ENCODE measurements around the gene RNF31. TPM values are rescaled to one million over a fixed set of nuclear protein-coding genes. Genes with fewer than 3 reads are reported as not detected.

Gene RNF31
- polyA plus RNA-seq, 1 experiment, result 12.4 TPM

DNA sequence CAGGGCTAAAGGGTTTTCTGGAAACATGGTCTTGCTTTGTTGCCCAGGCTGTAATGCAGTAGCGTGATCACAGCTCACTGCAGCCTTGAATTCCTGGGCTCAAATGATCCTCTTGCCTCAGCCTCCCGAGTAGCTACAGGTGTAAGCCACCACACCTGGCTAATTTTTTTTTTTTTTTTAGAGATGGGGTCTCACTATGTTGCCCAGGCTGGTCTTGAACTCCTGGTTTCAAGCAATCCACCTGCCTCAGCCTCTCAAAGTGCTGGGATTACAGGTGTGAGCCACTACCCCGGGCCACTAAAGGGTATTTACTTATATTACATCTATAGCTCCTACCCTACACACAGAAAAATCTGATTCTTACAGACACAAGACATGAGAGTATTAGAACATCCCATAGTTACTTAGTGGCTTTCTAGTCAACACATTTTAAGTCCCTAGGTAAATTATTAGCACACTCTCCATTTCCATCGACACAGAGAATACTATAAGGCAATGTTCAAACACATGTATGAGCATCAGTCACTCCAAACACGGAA, 38.9 kb upstream of the RNF31 start:
- TF ChIP-seq, protein P1, sequence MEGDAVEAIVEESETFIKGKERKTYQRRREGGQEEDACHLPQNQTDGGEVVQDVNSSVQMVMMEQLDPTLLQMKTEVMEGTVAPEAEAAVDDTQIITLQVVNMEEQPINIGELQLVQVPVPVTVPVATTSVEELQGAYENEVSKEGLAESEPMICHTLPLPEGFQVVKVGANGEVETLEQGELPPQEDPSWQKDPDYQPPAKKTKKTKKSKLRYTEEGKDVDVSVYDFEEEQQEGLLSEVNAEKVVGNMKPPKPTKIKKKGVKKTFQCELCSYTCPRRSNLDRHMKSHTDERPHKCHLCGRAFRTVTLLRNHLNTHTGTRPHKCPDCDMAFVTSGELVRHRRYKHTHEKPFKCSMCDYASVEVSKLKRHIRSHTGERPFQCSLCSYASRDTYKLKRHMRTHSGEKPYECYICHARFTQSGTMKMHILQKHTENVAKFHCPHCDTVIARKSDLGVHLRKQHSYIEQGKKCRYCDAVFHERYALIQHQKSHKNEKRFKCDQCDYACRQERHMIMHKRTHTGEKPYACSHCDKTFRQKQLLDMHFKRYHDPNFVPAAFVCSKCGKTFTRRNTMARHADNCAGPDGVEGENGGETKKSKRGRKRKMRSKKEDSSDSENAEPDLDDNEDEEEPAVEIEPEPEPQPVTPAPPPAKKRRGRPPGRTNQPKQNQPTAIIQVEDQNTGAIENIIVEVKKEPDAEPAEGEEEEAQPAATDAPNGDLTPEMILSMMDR (IDR thresholded peaks at IDR 0.05; ENCODE audit: insufficient read depth, low read depth, low read length), result no peak
- ChIA-PET POLR2A (interaction anchor here (1.0 kb wide), 1 partner anchor 15 kb away, joined by 4 read pairs; the partner anchor contains the start of gene PCK2), CTCF (interaction anchor here (0.6 to 8.8 kb wide), 24 partner anchors 9 to 479 kb away, joined by 3 to 136 read pairs (median 4); partner anchors contain the start of genes CARMIL3, IRF9, PCK2 and PSME1)

DNA sequence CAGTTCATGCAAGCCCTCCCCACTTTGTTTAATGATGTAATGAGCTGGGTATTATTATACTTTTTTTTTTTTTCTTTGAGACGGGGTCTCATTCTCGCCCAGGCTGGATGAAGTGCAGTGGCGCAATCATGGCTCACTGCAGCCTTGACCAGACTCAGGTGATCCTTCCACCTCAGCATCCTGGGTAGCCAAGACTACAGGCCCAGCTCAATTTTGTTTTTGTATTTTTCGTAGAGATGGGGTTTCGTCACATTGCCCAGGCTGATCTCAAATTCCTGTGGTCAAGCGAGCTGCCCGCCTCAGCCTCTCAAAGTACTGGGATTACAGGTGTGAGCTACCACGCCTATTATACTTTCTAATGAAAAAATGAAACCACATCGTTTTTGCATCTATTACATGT, 37.2 kb upstream of the RNF31 start:
- Histone ChIP-seq H3K36me3 (ENCODE audit: control insufficient read depth, insufficient read depth, low read length) (no peaks in the 10 kb centered on the region), H3K4me3 (ENCODE audit: low read depth, low read length) (no peak overlapping the region), H3K27me3 (ENCODE audit: control insufficient read depth, insufficient read depth, low read length) (no peaks in the 10 kb centered on the region)
- ChIA-PET POLR2A (no interaction called here), CTCF (interaction anchor here (0.7 to 8.8 kb wide), 12 partner anchors 15 to 923 kb away, joined by 3 to 136 read pairs (median 4); partner anchors contain the start of genes CARMIL3, PCK2 and PSME1)
- no peak for DNase-seq (ENCODE audit: low read depth)
- TF ChIP-seq, protein P1 (IDR thresholded peaks at IDR 0.05; ENCODE audit: insufficient read depth, low read depth, low read length), result no peak

More for the DNA sequence above, 38.9 kb upstream of the RNF31 start:
- Histone ChIP-seq H3K36me3 (ENCODE audit: control insufficient read depth, insufficient read depth, low read length) (peaks cover 5% of the 10 kb centered on the region), H3K4me3 (ENCODE audit: low read depth, low read length) (no peak overlapping the region), H3K27me3 (ENCODE audit: control insufficient read depth, insufficient read depth, low read length) (no peaks in the 10 kb centered on the region)
- no peak for DNase-seq (ENCODE audit: low read depth)

DNA sequence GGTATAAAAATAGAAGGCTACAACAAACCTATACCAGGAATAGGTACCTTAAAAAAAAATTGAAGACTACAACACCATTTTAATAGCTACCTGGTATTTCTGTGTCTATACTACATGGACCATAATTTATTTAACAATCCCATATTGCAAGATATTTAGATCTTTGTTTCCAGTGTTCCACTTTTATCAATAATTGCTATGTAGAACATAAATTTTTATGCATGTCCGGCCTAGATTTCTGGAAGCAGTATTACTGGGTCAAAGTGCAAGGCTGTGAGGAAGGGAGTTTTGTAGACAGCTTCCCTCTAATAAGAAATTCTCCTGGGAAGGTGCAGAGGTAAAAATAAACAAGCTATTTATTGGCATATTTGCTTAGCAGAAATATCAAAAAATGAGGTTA, 36.8 kb upstream of the RNF31 start:
- TF ChIP-seq, protein P1 (IDR thresholded peaks at IDR 0.05; ENCODE audit: insufficient read depth, low read depth, low read length), result no peak
- ChIA-PET POLR2A (no interaction called here), CTCF (interaction anchor here (0.6 to 8.8 kb wide), 12 partner anchors 15 to 924 kb away, joined by 3 to 136 read pairs (median 4); partner anchors contain the start of genes CARMIL3, PCK2 and PSME1)
- Histone ChIP-seq H3K4me3 (ENCODE audit: low read depth, low read length) (no peak overlapping the region), H3K27me3 (ENCODE audit: control insufficient read depth, insufficient read depth, low read length) (no peaks in the 10 kb centered on the region), H3K36me3 (ENCODE audit: control insufficient read depth, insufficient read depth, low read length) (no peaks in the 10 kb centered on the region)
- no peak for DNase-seq (ENCODE audit: low read depth)

- ChIA-PET CTCF (interaction anchor here (2.3 to 2.6 kb wide), 3 partner anchors 47 to 184 kb away, joined by 7 to 15 read pairs (median 11); partner anchors contain the start of gene IRF9), POLR2A (interaction anchor here (0.5 to 1.1 kb wide), 2 partner anchors 18 to 1131 kb away, joined by 3 to 4 read pairs; partner anchors contain the start of gene AJUBA)
- Histone ChIP-seq H3K4me3 (ENCODE audit: low read depth, low read length) (peak overlapping the region; percentile 59), H3K27me3 (ENCODE audit: control insufficient read depth, insufficient read depth, low read length) (no peaks in the 10 kb centered on the region), H3K36me3 (ENCODE audit: control insufficient read depth, insufficient read depth, low read length) (peaks cover 2% of the 10 kb centered on the region; the same call in 1 of the 2 replicates)
- DNase-seq (ENCODE audit: low read depth), result no peak
- TF ChIP-seq, protein P1 (IDR thresholded peaks at IDR 0.05; ENCODE audit: insufficient read depth, low read depth, low read length), result no peak
These were observed 33.9 kb upstream of the RNF31 start for GRCh38 chr14:24113379-24113800.

GRCh38 chr14:24113801-24114531, 33.3 kb upstream of the RNF31 start:
- DNase-seq (ENCODE audit: low read depth), result peak; percentile 54
- CTCF ChIA-PET, result interaction anchor here (1.0 to 2.6 kb wide), 6 partner anchors 20 to 317 kb away, joined by 3 to 15 read pairs (median 6); partner anchors contain the start of genes IRF9 and PCK2

More at GRCh38 chr14:24113801-24114531, 33.3 kb upstream of the RNF31 start:
- TF ChIP-seq, protein P1 (IDR thresholded peaks at IDR 0.05; ENCODE audit: insufficient read depth, low read depth, low read length), result no peak
- POLR2A ChIA-PET, result interaction anchor here (0.5 to 1.2 kb wide), 7 partner anchors 8 to 1131 kb away, joined by 3 to 6 read pairs (median 4); partner anchors contain the start of genes AJUBA, PCK2, PSME2 and RNF31
- Histone ChIP-seq H3K4me3 (ENCODE audit: low read depth, low read length) (peak overlapping the region; percentile 59), H3K36me3 (ENCODE audit: control insufficient read depth, insufficient read depth, low read length) (peaks cover 7% of the 10 kb centered on the region; the same call in 1 of the 2 replicates), H3K27me3 (ENCODE audit: control insufficient read depth, insufficient read depth, low read length) (no peaks in the 10 kb centered on the region)

All from BJ (cell line).